Peyer's patch (tissue), 4 donors: ENCODE measurements around the gene MAB21L3. TPM values are rescaled to one million over a fixed set of nuclear protein-coding genes. Genes with fewer than 3 reads are reported as not detected.

ENCODE experiments used
- DNase-seq, 3 donors: peaks; one replicate each; pipeline ENCODE4 v3.0.0-alpha.2; 2017 to 2019
- H3K27ac ChIP-seq, 4 donors: fragments of 200-600 bp; sonication (generic); one replicate each; pipeline ENCODE4 v1.5.1; 2016 to 2019
- H3K27me3 ChIP-seq, 2 donors: fragments of 200-600 bp; sonication (generic); one replicate each; pipeline ENCODE4 v1.5.1; 2019
- H3K36me3 ChIP-seq, 3 donors: fragments of 200-600 bp; sonication (generic); one replicate each; pipeline ENCODE4 v1.5.1; 2016 to 2019
- H3K4me1 ChIP-seq, 4 donors: fragments of 200-600 bp; sonication (generic); one replicate each; pipeline ENCODE4 v1.5.1; 2016 to 2019
- H3K4me3 ChIP-seq, 4 donors: fragments of 200-600 bp; sonication (generic); 1 replicate in 3 of 4; 2 replicates in 1 of 4; pipeline ENCODE4 v1.5.1; 2016 to 2019; ENCODE audit warnings: mild to moderate bottlenecking in 1 of 4
- H3K9me3 ChIP-seq, 4 donors: fragments of 200-600 bp; sonication (generic); one replicate each; pipeline ENCODE4 v1.5.1; 2016 to 2019; ENCODE audit warnings: mild to moderate bottlenecking in 1 of 4
- CTCF ChIP-seq, 6 experiments: fragments of 450-650 bp in 4 of 6; fragments of 200-600 bp in 2 of 6; sonication (generic) in 1 of 6; IDR thresholded peaks; one replicate each; pipeline ENCODE4 v1.5.1; 2017 to 2019; ENCODE audit warnings: antibody characterized with exemption in 6 of 6, mild to moderate bottlenecking in 3 of 6, moderate library complexity in 1 of 6
- POLR2A ChIP-seq, 2 donors: fragments of 450-650 bp; IDR thresholded peaks; one replicate each; pipeline ENCODE4 v1.5.1; 2017; ENCODE audit warnings: antibody characterized with exemption in 2 of 2, mild to moderate bottlenecking in 2 of 2, moderate library complexity in 2 of 2
- total RNA-seq, 4 donors: library from RNA; depleted of rRNA; stranded (reverse); fragments of >200 nt; gene quantifications; one replicate each; pipeline ENCODE4 v1.1.0, GENCODE V29; 2016

Gene MAB21L3
- total RNA-seq, 4 donors from 2014 or later: 0.94 to 1.8 (median 1.1) TPM; not detected in 1

- Histone ChIP-seq H3K4me3 (no peak overlapping the region), H3K4me1 (peaks cover 0 to 18% (median 0%) of the 10 kb centered on the region in 4 donors), H3K27ac (no peak overlapping the region), H3K36me3 (no peaks in the 10 kb centered on the region), H3K9me3 (no peaks in the 10 kb centered on the region), H3K27me3 (no peaks in the 10 kb centered on the region)
- DNase-seq: no peak
- TF ChIP-seq POLR2A (IDR thresholded peaks at IDR 0.05): no peak
- no peak for TF ChIP-seq CTCF (IDR thresholded peaks at IDR 0.05)
Measured at GRCh38 chr1:116166011-116166571, 54.9 kb downstream of the MAB21L3 start.

GRCh38 chr1:116166655-116167054 lies 55.5 kb downstream of the MAB21L3 start:
- TF ChIP-seq POLR2A (IDR thresholded peaks at IDR 0.05) (no peak), CTCF (IDR thresholded peaks at IDR 0.05) (no peak)
- H3K9me3 ChIP-seq: no peaks in the 10 kb centered on the region
- H3K4me1 ChIP-seq: peaks cover 0 to 18% (median 0%) of the 10 kb centered on the region in 4 donors
- no peak for DNase-seq
- no peaks in the 10 kb centered on the region for H3K27me3 ChIP-seq
- no peaks in the 10 kb centered on the region for H3K36me3 ChIP-seq
- no peak overlapping the region for H3K27ac ChIP-seq
- no peak overlapping the region for H3K4me3 ChIP-seq

- TF ChIP-seq POLR2A (IDR thresholded peaks at IDR 0.05) (no peak), CTCF (IDR thresholded peaks at IDR 0.05) (no peak)
- Histone ChIP-seq H3K27me3 (no peaks in the 10 kb centered on the region), H3K4me3 (peak overlapping the region; percentile 42 to 63 (median 62)), H3K36me3 (no peaks in the 10 kb centered on the region), H3K27ac (peak overlapping the region; percentile 60 to 76 (median 70)), H3K9me3 (no peaks in the 10 kb centered on the region), H3K4me1 (peaks cover 0 to 18% (median 0%) of the 10 kb centered on the region in 4 donors)
- peak in 1 of 3 donors; percentile 63 for DNase-seq
Measured at GRCh38 chr1:116167625-116168276, 56.6 kb downstream of the MAB21L3 start.

- Histone ChIP-seq H3K9me3 (no peaks in the 10 kb centered on the region), H3K27ac (peak overlapping the region; percentile 60 to 76 (median 70)), H3K36me3 (no peaks in the 10 kb centered on the region), H3K4me1 (peaks cover 0 to 18% (median 0%) of the 10 kb centered on the region in 4 donors), H3K27me3 (no peaks in the 10 kb centered on the region), H3K4me3 (peak overlapping the region; percentile 42 to 63 (median 62))
- DNase-seq: peak; percentile 68 to 94 (median 93)
- TF ChIP-seq POLR2A (IDR thresholded peaks at IDR 0.05): peak in 1 of 2 donors; percentile 40
- peak; percentile 73 to 98 (median 94) for TF ChIP-seq CTCF (IDR thresholded peaks at IDR 0.05)
Measured at GRCh38 chr1:116168277-116169032, 57.3 kb downstream of the MAB21L3 start.

GRCh38 chr1:116169898-116170297 lies 58.7 kb downstream of the MAB21L3 start:
- Histone ChIP-seq H3K4me3 (no peak overlapping the region), H3K9me3 (no peaks in the 10 kb centered on the region), H3K36me3 (no peaks in the 10 kb centered on the region), H3K27ac (no peak overlapping the region), H3K4me1 (peaks cover 0 to 9% (median 0%) of the 10 kb centered on the region in 4 donors), H3K27me3 (no peaks in the 10 kb centered on the region)
- DNase-seq: no peak
- TF ChIP-seq POLR2A (IDR thresholded peaks at IDR 0.05): no peak
- no peak for TF ChIP-seq CTCF (IDR thresholded peaks at IDR 0.05)
